Adrenal gland (tissue), 12 donors: Measurements from ENCODE around the gene CPN2. TPM values are rescaled to one million over a fixed set of nuclear protein-coding genes. Genes with fewer than 3 reads are reported as not detected.

Source experiments
- DNase-seq, 7 donors: peaks; one replicate each; pipeline ENCODE4 v3.0.0-alpha.2; 2019 to 2020
- H3K27ac ChIP-seq, 5 donors: fragments of 200-600 bp; sonication (generic) in 4 of 5; 1 replicate in 3 of 5; 2 replicates in 2 of 5; pipeline versions ENCODE4 v1.5.1 to v1.8.0; 2016 to 2020; ENCODE audit warnings: mild to moderate bottlenecking in 1 of 5
- H3K27me3 ChIP-seq: fragments of 200-600 bp; 2 replicates; pipeline ENCODE4 v1.8.0; 2021
- H3K36me3 ChIP-seq, 2 donors: fragments of 200-600 bp; replicated peaks in 1 of 2; 1 replicate in 1 of 2; 2 replicates in 1 of 2; pipeline versions ENCODE4 v1.5.1 to v1.8.0; 2018 to 2022
- H3K4me1 ChIP-seq, 2 donors: fragments of 200-600 bp; replicated peaks in 1 of 2; 1 replicate in 1 of 2; 2 replicates in 1 of 2; pipeline versions ENCODE4 v1.5.1 to v1.8.0; 2018 to 2021
- H3K4me3 ChIP-seq, 4 donors: fragments of 200-600 bp; sonication (generic) in 3 of 4; one replicate each; pipeline ENCODE4 v1.5.1; 2016 to 2018
- H3K9me3 ChIP-seq, 3 donors: fragments of 200-600 bp; sonication (generic) in 1 of 3; replicated peaks in 1 of 3; 1 replicate in 2 of 3; 2 replicates in 1 of 3; pipeline versions ENCODE4 v1.5.1 to v1.8.0; 2016 to 2021
- POLR2A ChIP-seq, 2 donors: fragments of 450-650 bp; IDR thresholded peaks; one replicate each; pipeline ENCODE4 v1.6.1; 2017; ENCODE audit warnings: antibody characterized with exemption in 2 of 2, mild to moderate bottlenecking in 2 of 2, moderate library complexity in 1 of 2
- WGBS, 4 donors: extraction: QIAGEN DNeasy Blood & Tissue Kit in 2 of 4; methylation state at CpG; one replicate each; pipeline versions ENCODE4 v1.1.5 to v1.1.7; 2013 to 2017; 5-methylcytosine and 5-hydroxymethylcytosine counted together
- intact Hi-C, 2 donors: fragments of 100-400 bp; cut with DNase I; formaldehyde crosslinking; loops; one replicate each; pipeline versions ENCODE4 v1.14.1 to v1.15.0; 2022 to 2023
- polyA plus RNA-seq, 3 donors: library from polyadenylated mRNA; stranded (reverse); fragments of 200-250 nt in 2 of 3; fragments of 350-450 nt in 1 of 3; fragmentation: Illumina TruSeq in 1 of 3; extraction: RNeasy Lipid Tissue Mini Kit (QIAGEN cat#74804) in 1 of 3; gene quantifications; one replicate each; pipeline ENCODE4 v1.2.3, GENCODE V29; 2013 to 2014
- total RNA-seq, 9 donors: library from RNA; depleted of rRNA in 4 of 9; stranded (reverse); fragments of >200 nt in 4 of 9; fragments of 120-200 nt in 1 of 9; fragmentation: NEBNext Ultra II Directional in 1 of 9; extraction: Animal tissue kit (Norgen Biotek cat#: 25700) in 1 of 9; gene quantifications; one replicate each; pipeline versions ENCODE4 v1.1.0 to v1.2.4, GENCODE V29; 2013 to 2023
- TF ChIP-seq, protein P1 (sequence below), 6 experiments: fragments of 450-650 bp in 4 of 6; fragments of 200-600 bp in 2 of 6; sonication (generic) in 1 of 6; IDR thresholded peaks; 1 replicate in 5 of 6; 2 replicates in 1 of 6; pipeline versions ENCODE4 v1.5.1 to v1.8.0; 2016 to 2021; ENCODE audit warnings: antibody characterized with exemption in 6 of 6, mild to moderate bottlenecking in 2 of 6, moderate library complexity in 1 of 6
- donor health status: healthy with polysubstance abuse.
- donor health status: Bipolar disorder and iron deficiency.
- donor health status: DM: yes; HTN: yes; CAD: no.
- donor health status: DM: no; HTN: no; CAD: no.
- donor health status: DM: no; HTN: no; CAD: no.
- donor health status: DM: yes; HTN: yes; CAD: no.

CPN2 gene
- total and polyA plus RNA-seq, 12 donors: 0.32 to 14.3 (median 3.1) TPM

DNA sequence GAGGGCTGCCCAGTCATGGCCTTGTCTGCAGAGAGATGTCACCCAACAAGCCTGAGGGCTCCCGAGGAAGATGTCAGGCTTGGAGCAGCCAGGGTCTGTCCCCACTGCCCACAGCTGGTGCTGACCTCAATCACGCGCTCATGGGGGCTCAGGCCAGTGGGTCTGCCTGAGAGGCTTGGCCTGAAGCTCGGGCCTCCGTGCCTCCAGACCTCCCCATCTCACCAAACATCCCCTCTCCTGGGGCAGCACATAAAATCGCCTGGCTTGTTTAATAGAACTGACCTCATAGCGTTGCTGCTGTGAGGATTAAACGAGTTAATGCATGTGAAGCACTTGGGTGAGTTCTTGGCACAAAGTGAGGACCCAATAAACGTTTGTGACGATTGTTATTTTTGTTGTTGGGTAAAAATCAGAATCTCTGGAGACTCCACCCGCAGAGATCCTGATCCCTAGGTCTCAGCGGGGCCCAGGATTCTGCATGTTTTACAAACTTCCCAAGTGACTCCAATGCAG, 14.9 kb upstream of the CPN2 start:
- no peaks in the 10 kb centered on the region for H3K36me3 ChIP-seq
- H3K4me3 ChIP-seq: no peak overlapping the region
- H3K27me3 ChIP-seq: peaks cover 7% of the 10 kb centered on the region
- no peak for TF ChIP-seq POLR2A (IDR thresholded peaks at IDR 0.05)
- TF ChIP-seq, protein P1, sequence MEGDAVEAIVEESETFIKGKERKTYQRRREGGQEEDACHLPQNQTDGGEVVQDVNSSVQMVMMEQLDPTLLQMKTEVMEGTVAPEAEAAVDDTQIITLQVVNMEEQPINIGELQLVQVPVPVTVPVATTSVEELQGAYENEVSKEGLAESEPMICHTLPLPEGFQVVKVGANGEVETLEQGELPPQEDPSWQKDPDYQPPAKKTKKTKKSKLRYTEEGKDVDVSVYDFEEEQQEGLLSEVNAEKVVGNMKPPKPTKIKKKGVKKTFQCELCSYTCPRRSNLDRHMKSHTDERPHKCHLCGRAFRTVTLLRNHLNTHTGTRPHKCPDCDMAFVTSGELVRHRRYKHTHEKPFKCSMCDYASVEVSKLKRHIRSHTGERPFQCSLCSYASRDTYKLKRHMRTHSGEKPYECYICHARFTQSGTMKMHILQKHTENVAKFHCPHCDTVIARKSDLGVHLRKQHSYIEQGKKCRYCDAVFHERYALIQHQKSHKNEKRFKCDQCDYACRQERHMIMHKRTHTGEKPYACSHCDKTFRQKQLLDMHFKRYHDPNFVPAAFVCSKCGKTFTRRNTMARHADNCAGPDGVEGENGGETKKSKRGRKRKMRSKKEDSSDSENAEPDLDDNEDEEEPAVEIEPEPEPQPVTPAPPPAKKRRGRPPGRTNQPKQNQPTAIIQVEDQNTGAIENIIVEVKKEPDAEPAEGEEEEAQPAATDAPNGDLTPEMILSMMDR (IDR thresholded peaks at IDR 0.05): no peak
- intact Hi-C loops: no loop called here
- WGBS, 4 donors: 83 to 89% (median 86%) methylated on average over 9 to 12 of the region's 12 CpGs
- H3K27ac ChIP-seq: no peak overlapping the region
- DNase-seq: no peak
- H3K9me3 ChIP-seq: no peaks in the 10 kb centered on the region
- no peaks in the 10 kb centered on the region for H3K4me1 ChIP-seq

DNA sequence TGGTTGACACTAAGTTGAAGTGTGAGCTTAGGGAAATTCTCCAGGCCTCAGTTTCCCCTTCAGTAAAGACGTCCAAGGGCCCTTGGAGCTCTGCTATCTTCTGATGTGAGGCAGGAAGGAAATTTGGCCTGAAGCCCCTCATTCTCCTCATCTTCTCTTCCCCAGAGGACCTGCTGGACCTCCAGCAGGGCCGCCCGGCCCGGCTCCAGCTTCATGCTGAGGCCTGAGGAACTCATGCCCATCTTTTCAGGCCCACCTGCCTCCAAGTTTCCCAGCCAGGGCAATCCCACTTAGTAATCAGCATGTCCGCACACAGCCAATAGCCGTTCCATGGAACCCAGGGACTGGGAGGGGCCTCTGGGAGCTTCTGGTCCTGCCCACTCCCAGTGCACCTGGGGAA, 14.4 kb upstream of the CPN2 start:
- 82 to 90% (median 84%) methylated on average over 6 of the region's 6 CpGs for WGBS, 4 donors
- Histone ChIP-seq H3K27ac (no peak overlapping the region), H3K36me3 (no peaks in the 10 kb centered on the region), H3K9me3 (no peaks in the 10 kb centered on the region), H3K4me1 (no peaks in the 10 kb centered on the region), H3K4me3 (no peak overlapping the region), H3K27me3 (peaks cover 7% of the 10 kb centered on the region)
- no peak for DNase-seq
- intact Hi-C loops: no loop called here
- no peak for TF ChIP-seq POLR2A (IDR thresholded peaks at IDR 0.05)
- TF ChIP-seq, protein P1 (IDR thresholded peaks at IDR 0.05): no peak

DNA sequence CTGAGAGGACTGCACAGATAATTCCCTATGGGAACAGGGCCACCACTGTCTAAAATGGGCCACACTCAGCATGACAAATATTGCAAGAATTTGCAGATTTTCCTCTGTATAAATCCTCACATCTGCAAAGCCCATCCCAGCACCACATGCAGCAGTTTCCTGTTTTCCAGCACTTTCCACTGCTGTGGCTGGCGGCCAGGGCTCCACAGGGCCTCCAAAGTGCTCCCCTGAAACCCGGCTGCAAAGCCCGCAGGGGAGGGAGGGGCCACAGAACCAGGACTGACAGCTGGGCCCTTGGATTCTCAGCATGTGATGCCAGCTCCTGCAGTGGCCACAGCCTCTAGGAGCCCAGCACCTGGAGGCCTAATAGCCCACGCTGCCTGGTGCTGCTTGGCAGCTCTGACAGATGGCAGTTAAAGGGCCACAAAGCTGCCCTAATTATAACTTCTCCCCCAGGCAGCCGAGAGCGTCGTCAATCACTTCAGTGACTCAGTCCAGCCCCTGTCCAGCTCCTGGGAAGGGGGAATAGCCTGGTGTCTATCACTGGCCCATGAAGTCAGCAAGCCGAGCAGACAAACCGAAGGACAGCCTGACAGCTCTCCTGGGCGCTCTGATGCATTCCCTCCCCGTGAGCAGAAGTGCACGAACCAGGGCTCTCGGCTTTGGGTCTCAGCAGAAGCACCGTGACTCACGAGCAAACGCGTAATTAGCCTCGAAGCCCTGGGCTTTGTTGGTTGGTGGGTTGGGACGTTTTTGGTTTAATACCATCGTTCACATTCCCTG, 13.7 kb upstream of the CPN2 start:
- Histone ChIP-seq H3K27me3 (peaks cover 7% of the 10 kb centered on the region), H3K36me3 (no peaks in the 10 kb centered on the region), H3K4me3 (no peak overlapping the region), H3K27ac (no peak overlapping the region), H3K9me3 (no peaks in the 10 kb centered on the region), H3K4me1 (no peaks in the 10 kb centered on the region)
- no peak for TF ChIP-seq POLR2A (IDR thresholded peaks at IDR 0.05)
- TF ChIP-seq, protein P1 (IDR thresholded peaks at IDR 0.05): no peak
- WGBS, 4 donors: 31 to 70% (median 49%) methylated on average over 12 to 20 of the region's 20 CpGs
- intact Hi-C loops: no loop called here
- peak in 6 of 7 donors; percentile 29 to 64 (median 47) for DNase-seq

DNA sequence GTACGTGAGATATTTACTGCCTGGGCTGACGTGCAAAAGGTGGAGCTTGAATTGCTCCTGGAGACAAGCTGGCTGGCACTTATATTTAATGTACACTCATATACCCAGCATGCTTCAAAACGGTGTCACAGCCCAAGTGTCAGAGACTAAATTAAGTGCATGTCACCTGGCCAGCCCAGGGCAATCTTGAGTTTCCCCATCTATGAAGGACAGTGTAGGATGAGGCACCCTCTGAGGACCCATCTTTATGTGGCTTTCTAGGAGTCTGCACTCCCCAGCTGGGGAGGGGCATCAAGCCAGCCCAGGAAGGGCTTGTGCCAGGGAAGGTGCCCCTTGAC, 13.2 kb upstream of the CPN2 start:
- WGBS, 4 donors: 72 to 84% (median 81%) methylated on average over 3 of the region's 3 CpGs
- peaks cover 7% of the 10 kb centered on the region for H3K27me3 ChIP-seq
- no peak for DNase-seq
- H3K9me3 ChIP-seq: no peaks in the 10 kb centered on the region
- no peaks in the 10 kb centered on the region for H3K4me1 ChIP-seq
- H3K27ac ChIP-seq: no peak overlapping the region
- H3K36me3 ChIP-seq: no peaks in the 10 kb centered on the region
- intact Hi-C loops: no loop called here
- H3K4me3 ChIP-seq: no peak overlapping the region
- no peak for TF ChIP-seq POLR2A (IDR thresholded peaks at IDR 0.05)

DNA sequence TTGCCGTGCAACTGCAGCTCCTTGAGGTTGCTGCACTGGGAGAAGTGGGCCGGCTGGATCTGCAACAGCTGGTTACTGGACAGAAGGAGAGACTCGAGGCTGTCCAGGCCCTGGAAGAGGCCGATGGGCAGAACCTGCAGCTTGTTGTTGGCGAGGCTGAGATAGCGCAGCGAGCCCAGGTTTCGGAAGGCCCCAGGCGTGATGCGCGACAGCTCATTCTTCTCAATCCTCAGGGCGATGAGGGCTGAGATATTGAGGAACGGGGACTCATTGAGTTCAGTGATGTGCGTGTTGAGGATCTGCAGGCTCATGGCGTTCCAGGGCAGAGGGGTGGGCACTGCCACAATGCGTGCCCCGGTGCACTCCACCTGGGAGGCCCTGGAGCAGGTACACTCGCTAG, 9.4 kb upstream of the CPN2 start:
- 88 to 94% (median 92%) methylated on average over 18 of the region's 18 CpGs for WGBS, 4 donors
- H3K9me3 ChIP-seq: no peaks in the 10 kb centered on the region

More for the DNA sequence above, 9.4 kb upstream of the CPN2 start:
- TF ChIP-seq, protein P1 (IDR thresholded peaks at IDR 0.05): no peak
- no peak for TF ChIP-seq POLR2A (IDR thresholded peaks at IDR 0.05)
- Histone ChIP-seq H3K4me3 (no peak overlapping the region), H3K4me1 (no peaks in the 10 kb centered on the region), H3K36me3 (no peaks in the 10 kb centered on the region), H3K27ac (no peak overlapping the region), H3K27me3 (no peaks in the 10 kb centered on the region)
- DNase-seq: no peak
- intact Hi-C loops: no loop called here
